Measurements from ENCODE around the gene ZNF662. TPM values are rescaled to one million over a fixed set of nuclear protein-coding genes. Genes with fewer than 3 reads are reported as not detected.

Gene ZNF662
- total and polyA plus RNA-seq, 2 of the 13 experiments (the other 11 are each of a cell fraction or from before 2014, with no cell fraction given): not detected

GRCh38 chr3:42887084-42887483, 18.9 kb upstream of the ZNF662 start (continued):
- no peak for TF ChIP-seq MED8 (CRISPR knock-in tag; IDR thresholded peaks at IDR 0.05; ENCODE audit: insufficient replicate concordance)
- TF ChIP-seq, protein P1, sequence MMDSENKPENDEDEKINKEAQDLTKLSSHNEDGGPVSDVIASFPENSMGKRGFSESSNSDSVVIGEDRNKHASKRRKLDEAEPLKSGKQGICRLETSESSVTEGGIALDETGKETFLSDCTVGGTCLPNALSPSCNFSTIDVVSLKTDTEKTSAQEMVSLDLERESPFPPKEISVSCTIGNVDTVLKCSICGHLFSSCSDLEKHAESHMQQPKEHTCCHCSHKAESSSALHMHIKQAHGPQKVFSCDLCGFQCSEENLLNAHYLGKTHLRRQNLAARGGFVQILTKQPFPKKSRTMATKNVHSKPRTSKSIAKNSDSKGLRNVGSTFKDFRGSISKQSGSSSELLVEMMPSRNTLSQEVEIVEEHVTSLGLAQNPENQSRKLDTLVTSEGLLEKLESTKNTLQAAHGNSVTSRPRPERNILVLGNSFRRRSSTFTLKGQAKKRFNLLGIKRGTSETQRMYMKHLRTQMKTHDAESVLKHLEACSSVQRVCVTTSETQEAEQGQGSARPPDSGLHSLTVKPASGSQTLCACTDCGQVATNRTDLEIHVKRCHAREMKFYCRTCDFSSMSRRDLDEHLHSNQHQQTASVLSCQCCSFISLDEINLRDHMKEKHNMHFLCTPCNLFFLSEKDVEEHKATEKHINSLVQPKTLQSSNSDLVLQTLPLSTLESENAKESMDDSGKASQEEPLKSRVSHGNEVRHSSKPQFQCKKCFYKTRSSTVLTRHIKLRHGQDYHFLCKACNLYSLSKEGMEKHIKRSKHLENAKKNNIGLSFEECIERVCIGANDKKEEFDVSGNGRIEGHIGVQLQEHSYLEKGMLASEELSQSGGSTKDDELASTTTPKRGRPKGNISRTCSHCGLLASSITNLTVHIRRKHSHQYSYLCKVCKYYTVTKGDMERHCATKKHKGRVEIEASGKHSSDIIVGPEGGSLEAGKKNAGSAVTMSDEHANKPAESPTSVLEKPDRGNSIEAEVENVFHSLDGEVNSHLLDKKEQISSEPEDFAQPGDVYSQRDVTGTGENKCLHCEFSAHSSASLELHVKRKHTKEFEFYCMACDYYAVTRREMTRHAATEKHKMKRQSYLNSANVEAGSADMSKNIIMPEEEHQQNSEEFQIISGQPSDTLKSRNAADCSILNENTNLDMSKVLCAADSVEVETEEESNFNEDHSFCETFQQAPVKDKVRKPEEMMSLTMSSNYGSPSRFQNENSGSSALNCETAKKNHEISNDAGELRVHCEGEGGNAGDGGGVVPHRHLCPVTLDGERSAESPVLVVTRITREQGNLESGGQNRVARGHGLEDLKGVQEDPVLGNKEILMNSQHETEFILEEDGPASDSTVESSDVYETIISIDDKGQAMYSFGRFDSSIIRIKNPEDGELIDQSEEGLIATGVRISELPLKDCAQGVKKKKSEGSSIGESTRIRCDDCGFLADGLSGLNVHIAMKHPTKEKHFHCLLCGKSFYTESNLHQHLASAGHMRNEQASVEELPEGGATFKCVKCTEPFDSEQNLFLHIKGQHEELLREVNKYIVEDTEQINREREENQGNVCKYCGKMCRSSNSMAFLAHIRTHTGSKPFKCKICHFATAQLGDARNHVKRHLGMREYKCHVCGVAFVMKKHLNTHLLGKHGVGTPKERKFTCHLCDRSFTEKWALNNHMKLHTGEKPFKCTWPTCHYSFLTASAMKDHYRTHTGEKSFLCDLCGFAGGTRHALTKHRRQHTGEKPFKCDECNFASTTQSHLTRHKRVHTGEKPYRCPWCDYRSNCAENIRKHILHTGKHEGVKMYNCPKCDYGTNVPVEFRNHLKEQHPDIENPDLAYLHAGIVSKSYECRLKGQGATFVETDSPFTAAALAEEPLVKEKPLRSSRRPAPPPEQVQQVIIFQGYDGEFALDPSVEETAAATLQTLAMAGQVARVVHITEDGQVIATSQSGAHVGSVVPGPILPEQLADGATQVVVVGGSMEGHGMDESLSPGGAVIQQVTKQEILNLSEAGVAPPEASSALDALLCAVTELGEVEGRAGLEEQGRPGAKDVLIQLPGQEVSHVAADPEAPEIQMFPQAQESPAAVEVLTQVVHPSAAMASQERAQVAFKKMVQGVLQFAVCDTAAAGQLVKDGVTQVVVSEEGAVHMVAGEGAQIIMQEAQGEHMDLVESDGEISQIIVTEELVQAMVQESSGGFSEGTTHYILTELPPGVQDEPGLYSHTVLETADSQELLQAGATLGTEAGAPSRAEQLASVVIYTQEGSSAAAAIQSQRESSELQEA (CRISPR knock-in tag; IDR thresholded peaks at IDR 0.05; ENCODE audit: not compliant biosample characterization): no peak
- no peak for TF ChIP-seq ZNF800 (CRISPR knock-in tag; IDR thresholded peaks at IDR 0.05)
- TF ChIP-seq, protein P2, sequence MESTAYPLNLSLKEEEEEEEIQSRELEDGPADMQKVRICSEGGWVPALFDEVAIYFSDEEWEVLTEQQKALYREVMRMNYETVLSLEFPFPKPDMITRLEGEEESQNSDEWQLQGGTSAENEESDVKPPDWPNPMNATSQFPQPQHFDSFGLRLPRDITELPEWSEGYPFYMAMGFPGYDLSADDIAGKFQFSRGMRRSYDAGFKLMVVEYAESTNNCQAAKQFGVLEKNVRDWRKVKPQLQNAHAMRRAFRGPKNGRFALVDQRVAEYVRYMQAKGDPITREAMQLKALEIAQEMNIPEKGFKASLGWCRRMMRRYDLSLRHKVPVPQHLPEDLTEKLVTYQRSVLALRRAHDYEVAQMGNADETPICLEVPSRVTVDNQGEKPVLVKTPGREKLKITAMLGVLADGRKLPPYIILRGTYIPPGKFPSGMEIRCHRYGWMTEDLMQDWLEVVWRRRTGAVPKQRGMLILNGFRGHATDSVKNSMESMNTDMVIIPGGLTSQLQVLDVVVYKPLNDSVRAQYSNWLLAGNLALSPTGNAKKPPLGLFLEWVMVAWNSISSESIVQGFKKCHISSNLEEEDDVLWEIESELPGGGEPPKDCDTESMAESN (CRISPR knock-in tag; conservative IDR thresholded peaks at IDR 0.05): no peak
- TF ChIP-seq, protein P3, sequence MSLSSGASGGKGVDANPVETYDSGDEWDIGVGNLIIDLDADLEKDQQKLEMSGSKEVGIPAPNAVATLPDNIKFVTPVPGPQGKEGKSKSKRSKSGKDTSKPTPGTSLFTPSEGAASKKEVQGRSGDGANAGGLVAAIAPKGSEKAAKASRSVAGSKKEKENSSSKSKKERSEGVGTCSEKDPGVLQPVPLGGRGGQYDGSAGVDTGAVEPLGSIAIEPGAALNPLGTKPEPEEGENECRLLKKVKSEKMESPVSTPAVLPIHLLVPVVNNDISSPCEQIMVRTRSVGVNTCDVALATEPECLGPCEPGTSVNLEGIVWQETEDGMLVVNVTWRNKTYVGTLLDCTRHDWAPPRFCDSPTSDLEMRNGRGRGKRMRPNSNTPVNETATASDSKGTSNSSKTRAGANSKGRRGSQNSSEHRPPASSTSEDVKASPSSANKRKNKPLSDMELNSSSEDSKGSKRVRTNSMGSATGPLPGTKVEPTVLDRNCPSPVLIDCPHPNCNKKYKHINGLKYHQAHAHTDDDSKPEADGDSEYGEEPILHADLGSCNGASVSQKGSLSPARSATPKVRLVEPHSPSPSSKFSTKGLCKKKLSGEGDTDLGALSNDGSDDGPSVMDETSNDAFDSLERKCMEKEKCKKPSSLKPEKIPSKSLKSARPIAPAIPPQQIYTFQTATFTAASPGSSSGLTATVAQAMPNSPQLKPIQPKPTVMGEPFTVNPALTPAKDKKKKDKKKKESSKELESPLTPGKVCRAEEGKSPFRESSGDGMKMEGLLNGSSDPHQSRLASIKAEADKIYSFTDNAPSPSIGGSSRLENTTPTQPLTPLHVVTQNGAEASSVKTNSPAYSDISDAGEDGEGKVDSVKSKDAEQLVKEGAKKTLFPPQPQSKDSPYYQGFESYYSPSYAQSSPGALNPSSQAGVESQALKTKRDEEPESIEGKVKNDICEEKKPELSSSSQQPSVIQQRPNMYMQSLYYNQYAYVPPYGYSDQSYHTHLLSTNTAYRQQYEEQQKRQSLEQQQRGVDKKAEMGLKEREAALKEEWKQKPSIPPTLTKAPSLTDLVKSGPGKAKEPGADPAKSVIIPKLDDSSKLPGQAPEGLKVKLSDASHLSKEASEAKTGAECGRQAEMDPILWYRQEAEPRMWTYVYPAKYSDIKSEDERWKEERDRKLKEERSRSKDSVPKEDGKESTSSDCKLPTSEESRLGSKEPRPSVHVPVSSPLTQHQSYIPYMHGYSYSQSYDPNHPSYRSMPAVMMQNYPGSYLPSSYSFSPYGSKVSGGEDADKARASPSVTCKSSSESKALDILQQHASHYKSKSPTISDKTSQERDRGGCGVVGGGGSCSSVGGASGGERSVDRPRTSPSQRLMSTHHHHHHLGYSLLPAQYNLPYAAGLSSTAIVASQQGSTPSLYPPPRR (CRISPR knock-in tag; IDR thresholded peaks at IDR 0.05; ENCODE audit: borderline replicate concordance): no peak
- no peak for TF ChIP-seq GTF3A (CRISPR knock-in tag; conservative IDR thresholded peaks at IDR 0.05)
- no peak for TF ChIP-seq ZBTB7B (CRISPR knock-in tag; IDR thresholded peaks at IDR 0.05)
